ENCODE data around the gene CKS1B. TPM values are rescaled to one million over a fixed set of nuclear protein-coding genes. Genes with fewer than 3 reads are reported as not detected.
A peak's percentile ranks its signal among the peaks of the same experiment; 100 is the strongest.

Gene CKS1B
- total and polyA plus RNA-seq, 7 donors, result 10.2 to 104 (median 35.7) TPM

GRCh38 chr1:154958681-154959425 lies 15.6 kb upstream of the CKS1B start:
- DNase-seq, result no peak
- Histone ChIP-seq H3K9me3 (no peaks in the 10 kb centered on the region), H3K27ac (no peak overlapping the region), H3K36me3 (peaks cover 14 to 28% (median 20%) of the 10 kb centered on the region in 4 donors), H3K4me1 (peaks cover 0 to 66% (median 61%) of the 10 kb centered on the region in 4 donors), H3K27me3 (no peaks in the 10 kb centered on the region), H3K4me3 (no peak overlapping the region)
- WGBS, 2 donors, result 90 to 93% methylated on average over 16 of the region's 16 CpGs
- no peak for TF ChIP-seq EP300 (IDR thresholded peaks at IDR 0.05)
- TF ChIP-seq POLR2AphosphoS5 (IDR thresholded peaks at IDR 0.05), result no peak
- TF ChIP-seq POLR2A (IDR thresholded peaks at IDR 0.05), result no peak
- TF ChIP-seq CTCF (IDR thresholded peaks at IDR 0.05), result no peak
- intact Hi-C loops (cut with DNase I), result no loop called here

- intact Hi-C loops (cut with DNase I), result no loop called here
- peaks cover 0 to 61% (median 55%) of the 10 kb centered on the region in 4 donors for H3K4me1 ChIP-seq
- peaks cover 16 to 34% (median 25%) of the 10 kb centered on the region in 4 donors for H3K36me3 ChIP-seq
- H3K27ac ChIP-seq, result peak overlapping the region in 1 of 4 donors; percentile 11
- 94 to 96% methylated on average over 7 of the region's 7 CpGs for WGBS, 2 donors
- no peak overlapping the region for H3K4me3 ChIP-seq
- no peak for TF ChIP-seq POLR2AphosphoS5 (IDR thresholded peaks at IDR 0.05)
- no peak for TF ChIP-seq EP300 (IDR thresholded peaks at IDR 0.05)
- TF ChIP-seq POLR2A (IDR thresholded peaks at IDR 0.05), result no peak
- no peak for TF ChIP-seq CTCF (IDR thresholded peaks at IDR 0.05)
- no peaks in the 10 kb centered on the region for H3K9me3 ChIP-seq
- no peak for DNase-seq
- H3K27me3 ChIP-seq, result no peaks in the 10 kb centered on the region
Measured at GRCh38 chr1:154959426-154959780, 15.1 kb upstream of the CKS1B start.

GRCh38 chr1:154960446-154961136 lies 13.9 kb upstream of the CKS1B start:
- TF ChIP-seq CTCF (IDR thresholded peaks at IDR 0.05), result no peak
- no peak for TF ChIP-seq EP300 (IDR thresholded peaks at IDR 0.05)
- Histone ChIP-seq H3K27me3 (no peaks in the 10 kb centered on the region), H3K4me1 (peaks cover 0 to 49% (median 43%) of the 10 kb centered on the region in 4 donors), H3K9me3 (no peaks in the 10 kb centered on the region), H3K27ac (peak overlapping the region; percentile 94 to 99 (median 96)), H3K36me3 (peaks cover 21 to 45% (median 34%) of the 10 kb centered on the region in 4 donors), H3K4me3 (peak overlapping the region; percentile 69 to 98 (median 92))
- DNase-seq, result no peak
- WGBS, 2 donors, result 25 to 28% methylated on average over 10 of the region's 10 CpGs
- intact Hi-C loops (cut with DNase I), result loop anchor here (1.0 to 5.0 kb wide), 2 partner anchors 37 to 57 kb away; no protein-coding TSS in a partner anchor

GRCh38 chr1:154961207-154962155 lies 13.0 kb upstream of the CKS1B start, which contains the start of gene PYGO2:
Gene PYGO2 (minus strand): TSS chr1:154961782. CDS start chr1:154961576, 206 bp downstream.
- intact Hi-C loops (cut with DNase I), result loop anchor here (1.0 to 5.0 kb wide), 2 partner anchors 36 to 56 kb away; no protein-coding TSS in a partner anchor
- TF ChIP-seq EP300 (IDR thresholded peaks at IDR 0.05), result no peak
- TF ChIP-seq CTCF (IDR thresholded peaks at IDR 0.05), result peak in 2 of 4 experiments; percentile 42 to 60
- TF ChIP-seq POLR2AphosphoS5 (IDR thresholded peaks at IDR 0.05), result peak; percentile 83 to 96 (median 90)
- peak; percentile 59 to 87 for TF ChIP-seq POLR2A (IDR thresholded peaks at IDR 0.05)
- WGBS, 2 donors, result 0 to 1% methylated on average over 93 of the region's 93 CpGs
- Histone ChIP-seq H3K27me3 (no peaks in the 10 kb centered on the region), H3K4me3 (peak within 1 kb of the TSS; percentile 69 to 98 (median 92)), H3K27ac (peak within 1 kb of the TSS; percentile 94 to 99 (median 96)), H3K9me3 (no peaks in the 10 kb centered on the region), H3K4me1 (peaks cover 0 to 45% (median 39%) of the 10 kb centered on the region in 4 donors), H3K36me3 (peaks cover 21 to 54% (median 41%) of the 10 kb centered on the region in 4 donors)
- DNase-seq, result peak; percentile 88

Data from sigmoid colon (tissue), 7 donors.